HL-60 (cell line): ENCODE results near the gene TTL.

Source experiments
- DNase-seq, 2 experiments: peaks; one replicate each; pipeline ENCODE4 v3.0.0-alpha.2; 2010 to 2020; ENCODE audit warnings: low read depth in 1 of 2, low spot score in 1 of 2
- H3K27ac ChIP-seq: fragments of 250-450 bp; sonication (Bioruptor Pico); replicated peaks from 2 replicates; pipeline ENCODE4 v1.5.1; 2020; ENCODE audit warnings: mild to moderate bottlenecking, moderate library complexity
- H3K27me3 ChIP-seq: fragments of 250-450 bp; sonication (Bioruptor Pico); 2 replicates; pipeline ENCODE4 v1.5.1; 2021; ENCODE audit warnings: mild to moderate bottlenecking, moderate library complexity; ENCODE audit not compliant: insufficient read depth, poor library complexity, severe bottlenecking
- H3K4me3 ChIP-seq: replicated peaks from 2 replicates; pipeline ENCODE4 v1.5.1; 2011; ENCODE audit warnings: mild to moderate bottlenecking, control low read depth, low read length; ENCODE audit not compliant: insufficient read depth
- GABPA ChIP-seq: IDR thresholded peaks from 2 replicates; pipeline ENCODE4 v1.6.1; 2012; ENCODE audit warnings: low read depth
- POLR2AphosphoS5 ChIP-seq: IDR thresholded peaks from 2 replicates; pipeline ENCODE4 v1.6.1; 2012; ENCODE audit warnings: low read depth
- SPI1 ChIP-seq: IDR thresholded peaks from 2 replicates; pipeline ENCODE4 v1.6.1; 2012; ENCODE audit warnings: low read depth, mild to moderate bottlenecking, borderline replicate concordance
- TF ChIP-seq, protein P1 (sequence below): IDR thresholded peaks from one replicate; pipeline ENCODE4 v1.5.1; 2011; ENCODE audit warnings: low read length, control low read depth, inconsistent platforms; ENCODE audit not compliant: insufficient read depth
- TF ChIP-seq, protein P2 (sequence below): IDR thresholded peaks from 2 replicates; pipeline ENCODE4 v1.6.1; 2012; ENCODE audit warnings: low read depth; ENCODE audit not compliant: insufficient replicate concordance

Gene TTL

DNA sequence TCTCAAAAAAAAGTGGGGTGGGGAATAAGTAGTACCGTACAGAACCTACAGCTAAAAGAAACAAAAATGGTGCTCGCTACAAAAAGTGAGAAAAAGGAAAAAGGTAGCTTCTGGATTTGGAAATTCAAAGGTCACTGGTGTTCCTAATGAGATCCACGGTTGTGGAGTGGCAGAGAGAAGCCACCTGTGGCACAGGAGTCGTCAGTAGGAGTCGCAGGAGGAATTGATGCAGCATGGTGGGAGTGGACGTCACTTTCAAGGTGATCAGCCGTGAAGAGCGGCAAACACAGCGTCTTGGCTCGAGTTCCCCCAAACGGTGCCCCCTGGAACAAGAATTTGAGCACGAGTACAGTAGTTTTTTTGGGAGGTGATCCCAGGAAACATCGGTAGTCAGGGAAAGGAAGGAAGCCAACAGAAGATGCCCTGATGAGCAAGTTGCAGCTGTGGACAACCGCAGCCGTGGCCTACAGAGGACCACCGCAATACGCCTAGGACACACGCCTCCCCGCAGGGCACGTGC is 1.4 kb upstream of the TTL start:
- peak overlapping the region; percentile 56 for H3K4me3 ChIP-seq
- no peak overlapping the region; the same call in 1 of the 2 replicates for H3K27ac ChIP-seq
- peak in 1 of 2 experiments; percentile 14 for DNase-seq
- TF ChIP-seq SPI1 (no peak), POLR2AphosphoS5 (no peak), GABPA (no peak)
- TF ChIP-seq, protein P1, sequence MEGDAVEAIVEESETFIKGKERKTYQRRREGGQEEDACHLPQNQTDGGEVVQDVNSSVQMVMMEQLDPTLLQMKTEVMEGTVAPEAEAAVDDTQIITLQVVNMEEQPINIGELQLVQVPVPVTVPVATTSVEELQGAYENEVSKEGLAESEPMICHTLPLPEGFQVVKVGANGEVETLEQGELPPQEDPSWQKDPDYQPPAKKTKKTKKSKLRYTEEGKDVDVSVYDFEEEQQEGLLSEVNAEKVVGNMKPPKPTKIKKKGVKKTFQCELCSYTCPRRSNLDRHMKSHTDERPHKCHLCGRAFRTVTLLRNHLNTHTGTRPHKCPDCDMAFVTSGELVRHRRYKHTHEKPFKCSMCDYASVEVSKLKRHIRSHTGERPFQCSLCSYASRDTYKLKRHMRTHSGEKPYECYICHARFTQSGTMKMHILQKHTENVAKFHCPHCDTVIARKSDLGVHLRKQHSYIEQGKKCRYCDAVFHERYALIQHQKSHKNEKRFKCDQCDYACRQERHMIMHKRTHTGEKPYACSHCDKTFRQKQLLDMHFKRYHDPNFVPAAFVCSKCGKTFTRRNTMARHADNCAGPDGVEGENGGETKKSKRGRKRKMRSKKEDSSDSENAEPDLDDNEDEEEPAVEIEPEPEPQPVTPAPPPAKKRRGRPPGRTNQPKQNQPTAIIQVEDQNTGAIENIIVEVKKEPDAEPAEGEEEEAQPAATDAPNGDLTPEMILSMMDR = no peak
- TF ChIP-seq, protein P2, sequence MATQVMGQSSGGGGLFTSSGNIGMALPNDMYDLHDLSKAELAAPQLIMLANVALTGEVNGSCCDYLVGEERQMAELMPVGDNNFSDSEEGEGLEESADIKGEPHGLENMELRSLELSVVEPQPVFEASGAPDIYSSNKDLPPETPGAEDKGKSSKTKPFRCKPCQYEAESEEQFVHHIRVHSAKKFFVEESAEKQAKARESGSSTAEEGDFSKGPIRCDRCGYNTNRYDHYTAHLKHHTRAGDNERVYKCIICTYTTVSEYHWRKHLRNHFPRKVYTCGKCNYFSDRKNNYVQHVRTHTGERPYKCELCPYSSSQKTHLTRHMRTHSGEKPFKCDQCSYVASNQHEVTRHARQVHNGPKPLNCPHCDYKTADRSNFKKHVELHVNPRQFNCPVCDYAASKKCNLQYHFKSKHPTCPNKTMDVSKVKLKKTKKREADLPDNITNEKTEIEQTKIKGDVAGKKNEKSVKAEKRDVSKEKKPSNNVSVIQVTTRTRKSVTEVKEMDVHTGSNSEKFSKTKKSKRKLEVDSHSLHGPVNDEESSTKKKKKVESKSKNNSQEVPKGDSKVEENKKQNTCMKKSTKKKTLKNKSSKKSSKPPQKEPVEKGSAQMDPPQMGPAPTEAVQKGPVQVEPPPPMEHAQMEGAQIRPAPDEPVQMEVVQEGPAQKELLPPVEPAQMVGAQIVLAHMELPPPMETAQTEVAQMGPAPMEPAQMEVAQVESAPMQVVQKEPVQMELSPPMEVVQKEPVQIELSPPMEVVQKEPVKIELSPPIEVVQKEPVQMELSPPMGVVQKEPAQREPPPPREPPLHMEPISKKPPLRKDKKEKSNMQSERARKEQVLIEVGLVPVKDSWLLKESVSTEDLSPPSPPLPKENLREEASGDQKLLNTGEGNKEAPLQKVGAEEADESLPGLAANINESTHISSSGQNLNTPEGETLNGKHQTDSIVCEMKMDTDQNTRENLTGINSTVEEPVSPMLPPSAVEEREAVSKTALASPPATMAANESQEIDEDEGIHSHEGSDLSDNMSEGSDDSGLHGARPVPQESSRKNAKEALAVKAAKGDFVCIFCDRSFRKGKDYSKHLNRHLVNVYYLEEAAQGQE = no peak
- H3K27me3 ChIP-seq = no peaks in the 10 kb centered on the region

DNA sequence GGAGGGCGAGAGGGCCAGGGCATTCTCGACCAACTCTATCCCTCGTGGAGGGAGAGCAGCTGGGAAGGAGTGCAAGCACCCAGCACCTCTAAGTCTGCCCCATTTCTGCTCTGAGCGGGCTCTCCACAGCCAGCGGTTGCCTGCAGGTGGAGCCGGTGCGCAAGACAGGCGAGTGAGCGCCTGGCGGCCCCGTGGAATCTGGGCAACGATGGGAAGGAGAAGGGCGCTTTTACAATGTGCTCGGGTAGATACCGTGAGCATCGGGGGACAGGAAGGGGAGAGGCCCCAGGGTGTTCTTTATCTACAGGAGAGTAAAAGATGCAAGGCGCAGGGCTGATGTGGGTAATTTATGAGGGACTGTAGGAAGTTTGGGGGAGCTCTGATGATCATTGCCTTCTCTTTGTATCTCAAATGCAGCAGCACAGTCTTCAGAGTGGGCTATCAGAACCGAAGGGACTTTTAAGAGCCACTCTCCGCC is 867 bp upstream of the TTL start:
- TF ChIP-seq GABPA = peak; percentile 61; the same call in 1 of the 2 replicates
- TF ChIP-seq, protein P2 = peak; percentile 35
- TF ChIP-seq SPI1 = no peak
- peak; percentile 69; the same call in 1 of the 2 replicates for TF ChIP-seq POLR2AphosphoS5
- TF ChIP-seq, protein P1 = peak; percentile 67
- Histone ChIP-seq H3K27ac (peak overlapping the region; percentile 80), H3K27me3 (no peaks in the 10 kb centered on the region), H3K4me3 (peak overlapping the region; percentile 56)
- peak; percentile 57 to 91 for DNase-seq

DNA sequence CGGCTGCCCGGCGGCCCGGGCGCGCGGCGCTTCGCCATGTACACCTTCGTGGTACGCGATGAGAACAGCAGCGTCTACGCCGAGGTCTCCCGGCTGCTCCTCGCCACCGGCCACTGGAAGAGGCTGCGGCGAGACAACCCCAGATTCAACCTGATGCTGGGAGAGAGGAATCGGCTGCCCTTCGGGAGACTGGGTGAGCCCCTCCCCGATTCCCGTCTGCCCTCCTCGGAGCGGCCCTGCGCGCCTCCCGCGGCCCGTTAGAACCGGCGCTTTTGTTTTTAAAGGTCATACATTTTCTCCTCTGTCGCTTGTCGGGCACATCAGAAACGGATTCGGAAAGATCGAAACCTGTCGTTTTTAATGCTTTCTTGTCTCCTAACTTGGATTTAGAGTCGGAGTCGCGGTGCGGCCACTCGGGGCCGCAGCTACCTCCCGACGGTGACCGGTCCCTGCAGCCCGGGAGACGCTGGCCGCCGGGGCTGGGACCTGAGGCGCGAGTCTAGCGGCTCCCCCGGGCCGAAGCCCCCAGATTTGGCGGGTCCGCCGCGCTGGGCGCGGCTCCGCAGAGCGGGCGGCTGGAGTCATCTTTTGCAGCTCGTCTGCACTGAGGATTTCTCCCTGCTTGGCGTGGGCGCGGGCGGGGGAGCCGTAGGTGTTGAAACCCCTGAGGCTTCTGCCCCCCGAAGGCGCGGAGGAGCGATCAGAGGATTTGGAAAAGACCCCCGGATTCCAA is 519 bp downstream of the TTL start:
- peak overlapping the region; percentile 86 for H3K4me3 ChIP-seq
- peak overlapping the region; percentile 80 for H3K27ac ChIP-seq
- no peak for TF ChIP-seq POLR2AphosphoS5
- TF ChIP-seq GABPA = no peak
- TF ChIP-seq, protein P2 = no peak
- TF ChIP-seq, protein P1 = no peak
- no peak for TF ChIP-seq SPI1
- H3K27me3 ChIP-seq = no peaks in the 10 kb centered on the region
- peak; percentile 20 to 44 for DNase-seq
